Measurements from ENCODE around the gene KMT2C.
"Not testable (repeated sequence)": the region's sequence is repeated elsewhere in the genome, so short reads cannot be mapped to it uniquely, and the experiment has no call there.

The KMT2C gene

DNA sequence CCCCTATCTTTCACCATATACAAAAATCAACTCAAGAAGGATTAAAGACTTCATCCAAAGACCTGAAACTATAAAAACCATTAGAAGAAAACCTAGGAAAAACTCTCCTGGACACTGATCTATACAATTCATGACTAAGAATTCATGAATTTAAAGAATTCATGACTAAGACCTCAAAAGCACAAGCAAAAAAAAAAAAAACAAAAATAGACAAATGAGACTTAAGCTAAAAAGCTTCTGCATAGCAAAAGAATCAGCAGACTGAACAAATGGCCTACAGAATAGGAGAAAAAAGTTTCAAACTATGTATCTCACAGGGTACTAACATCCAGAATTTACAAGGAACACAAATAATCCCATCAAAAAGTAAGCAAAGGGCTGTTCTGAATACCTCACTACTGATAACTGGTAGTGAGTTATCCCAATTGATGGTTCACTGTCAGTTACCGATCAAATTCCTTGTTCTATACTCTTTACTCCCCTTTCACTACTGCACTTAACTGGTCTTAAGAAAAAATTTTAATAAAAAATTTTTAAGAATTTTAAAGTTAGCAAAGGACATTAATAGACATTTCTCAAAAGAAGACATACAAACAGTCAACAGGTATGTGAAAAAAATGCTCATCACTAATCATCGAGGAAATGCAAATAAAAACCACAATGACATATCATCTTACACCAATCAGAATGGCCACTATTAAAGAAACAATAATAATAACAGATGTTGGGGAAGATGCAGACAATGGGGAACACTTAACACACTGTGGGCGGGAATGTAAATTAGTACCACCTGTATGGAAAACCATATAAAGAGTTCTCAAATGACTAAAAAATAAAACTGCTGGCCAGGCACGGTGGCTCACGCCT, 33.2 kb downstream of the KMT2C start:
- DNase-seq (ENCODE audit: low read depth in 2 of 2), result no peak

DNA sequence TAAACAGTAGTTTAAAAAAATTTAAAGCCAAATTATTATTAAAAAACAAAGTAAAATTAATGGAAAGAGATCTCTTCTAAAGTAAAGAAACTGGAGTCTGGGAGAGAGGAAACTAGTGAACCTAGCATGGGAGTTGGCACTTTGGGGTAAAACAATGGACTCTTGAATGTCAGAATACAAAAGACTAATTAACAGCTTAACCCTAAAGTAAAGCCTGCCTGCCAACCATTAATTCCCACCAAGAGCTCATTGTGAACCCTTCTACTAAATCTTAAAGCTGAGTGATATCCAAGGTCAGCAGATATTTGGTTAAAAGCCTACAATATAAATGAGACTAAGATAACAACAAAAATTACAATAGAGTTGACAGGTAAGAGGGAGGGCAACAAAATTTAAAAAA, 36.5 kb downstream of the KMT2C start:
- no peak for DNase-seq (ENCODE audit: low read depth in 2 of 2)

DNA sequence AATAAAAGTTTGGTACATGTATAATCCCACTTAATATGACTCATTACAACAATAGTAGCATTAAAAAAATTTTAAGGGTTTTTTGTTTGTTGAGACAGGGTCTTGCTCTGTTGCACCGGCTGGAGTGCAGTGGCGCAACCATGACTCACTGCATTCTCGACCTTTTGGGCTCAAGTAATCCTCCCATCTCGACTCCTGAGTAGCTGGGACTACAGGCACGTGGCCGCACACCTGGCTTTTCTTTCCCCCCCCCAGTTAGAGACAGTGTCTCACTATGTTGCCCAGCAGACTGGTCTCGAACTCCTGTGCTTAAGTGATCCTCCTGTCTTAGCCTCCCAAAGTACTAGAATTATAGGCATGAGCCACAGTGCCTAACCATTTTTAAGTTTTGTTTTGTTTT, 40.7 kb downstream of the KMT2C start:
- no peak for DNase-seq (ENCODE audit: low read depth in 2 of 2)

DNA sequence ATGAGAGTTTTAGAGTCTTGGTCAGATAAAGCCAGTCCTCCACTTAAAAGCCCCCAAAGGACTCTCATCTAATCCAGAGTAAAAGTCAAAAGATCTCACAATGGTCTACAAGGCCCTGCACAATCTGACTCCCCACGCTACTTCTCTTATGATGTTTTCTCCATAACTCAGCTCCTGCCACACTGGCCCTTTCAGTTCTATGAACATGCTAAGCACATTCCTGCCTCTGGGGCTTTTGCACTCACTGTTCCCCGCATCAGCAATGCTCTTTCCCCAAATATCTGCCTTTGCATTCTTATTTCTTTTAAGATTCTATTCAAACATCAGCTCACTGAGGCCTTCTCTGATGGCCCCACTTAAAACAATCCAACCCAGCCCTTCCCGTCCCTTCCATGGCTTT, 41.6 kb downstream of the KMT2C start:
- not testable (repeated sequence) for DNase-seq (ENCODE audit: low read depth in 2 of 2)

DNA sequence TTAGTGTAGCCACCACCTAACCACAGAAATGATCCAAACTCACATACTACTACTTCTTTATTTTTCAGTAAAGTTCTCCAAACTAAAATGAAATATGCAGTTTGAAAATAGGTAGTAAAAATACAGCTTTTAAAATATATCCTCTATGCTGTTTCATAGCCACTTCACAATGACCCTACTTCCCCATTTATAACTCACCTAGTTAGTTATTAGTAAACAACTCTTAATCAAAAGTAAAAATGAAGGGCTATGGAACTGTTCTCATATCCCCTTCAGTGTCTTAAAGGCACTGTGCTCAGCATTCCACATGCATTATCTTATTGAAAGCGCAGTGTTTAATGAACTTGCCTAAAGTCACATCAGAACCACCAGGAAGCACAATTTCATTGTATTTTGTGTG, 43.5 kb downstream of the KMT2C start:
- DNase-seq (ENCODE audit: low read depth in 2 of 2), result no peak

DNA sequence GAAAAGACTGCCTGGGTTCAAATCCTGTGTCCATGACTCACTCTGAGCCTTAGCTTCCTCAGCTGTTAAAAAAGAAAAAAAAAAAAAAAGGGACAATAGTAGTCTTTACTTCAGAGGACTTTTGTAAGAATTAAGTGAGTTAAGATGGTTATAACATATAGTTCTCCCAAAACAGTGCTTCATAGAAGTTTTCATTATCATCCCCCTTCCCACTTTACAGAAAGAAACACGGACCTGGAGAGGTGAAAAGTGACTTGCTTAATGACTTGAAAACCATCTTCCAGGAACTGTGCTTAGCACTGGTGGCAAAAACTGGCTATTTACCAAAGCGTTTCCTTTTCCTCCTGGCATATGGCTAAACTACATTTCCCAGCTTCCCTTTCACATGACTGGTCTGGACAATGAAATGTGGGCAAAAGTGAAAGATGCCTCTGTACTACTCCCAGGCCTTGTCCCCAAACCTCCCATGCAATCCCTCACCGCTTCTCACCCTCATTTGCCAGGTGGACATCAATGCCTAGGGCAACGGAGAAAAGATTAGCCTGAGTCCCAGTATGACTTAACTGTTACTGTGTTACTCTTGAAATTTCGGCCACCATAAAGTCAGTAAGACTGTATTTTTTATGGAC, 49.6 kb downstream of the KMT2C start:
- not testable (repeated sequence) for DNase-seq (ENCODE audit: low read depth in 2 of 2)

DNA sequence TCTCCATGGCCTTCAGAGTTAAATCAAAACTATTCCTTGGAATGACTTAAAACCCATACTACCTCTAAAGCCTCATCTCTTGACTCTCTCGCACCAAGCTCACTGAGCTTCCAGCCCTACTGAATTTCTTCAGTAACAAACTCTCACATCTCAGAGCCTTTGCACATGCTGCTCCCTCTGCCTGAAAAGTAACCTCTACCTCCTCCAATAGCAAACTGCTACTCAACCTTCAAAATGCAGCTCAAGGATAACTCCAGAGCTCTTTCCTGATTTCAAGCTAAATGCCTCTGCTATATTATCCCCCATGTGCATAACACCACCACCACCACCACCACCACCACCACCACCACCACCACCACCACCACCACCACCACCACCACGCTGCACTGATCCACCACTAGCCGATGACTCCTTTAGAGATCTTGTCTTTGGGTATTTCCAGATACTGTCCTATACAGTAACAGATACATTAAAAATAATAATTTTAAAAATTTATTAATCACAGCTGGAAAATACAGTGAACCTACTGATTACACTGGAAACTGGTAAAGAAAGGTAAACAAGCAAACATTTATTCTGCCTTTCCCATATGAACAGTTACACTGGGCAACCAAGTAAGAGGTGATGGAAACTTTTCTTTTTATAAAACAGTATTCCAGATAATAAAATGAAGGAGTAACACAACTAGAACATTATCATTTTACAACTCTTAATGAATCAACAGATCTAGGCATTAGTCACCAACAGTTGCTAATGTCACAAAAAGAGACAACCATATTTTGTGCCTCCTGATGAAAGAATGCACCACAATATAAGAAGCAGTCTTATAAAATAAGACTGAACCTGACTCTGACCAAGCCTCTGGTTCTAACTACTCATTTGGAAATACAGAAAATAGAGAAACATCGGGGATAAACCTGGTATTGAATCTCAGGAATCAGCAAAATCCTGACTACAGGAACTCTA, 51.3 kb downstream of the KMT2C start:
- DNase-seq (ENCODE audit: low read depth in 2 of 2), result not testable (repeated sequence)

DNA sequence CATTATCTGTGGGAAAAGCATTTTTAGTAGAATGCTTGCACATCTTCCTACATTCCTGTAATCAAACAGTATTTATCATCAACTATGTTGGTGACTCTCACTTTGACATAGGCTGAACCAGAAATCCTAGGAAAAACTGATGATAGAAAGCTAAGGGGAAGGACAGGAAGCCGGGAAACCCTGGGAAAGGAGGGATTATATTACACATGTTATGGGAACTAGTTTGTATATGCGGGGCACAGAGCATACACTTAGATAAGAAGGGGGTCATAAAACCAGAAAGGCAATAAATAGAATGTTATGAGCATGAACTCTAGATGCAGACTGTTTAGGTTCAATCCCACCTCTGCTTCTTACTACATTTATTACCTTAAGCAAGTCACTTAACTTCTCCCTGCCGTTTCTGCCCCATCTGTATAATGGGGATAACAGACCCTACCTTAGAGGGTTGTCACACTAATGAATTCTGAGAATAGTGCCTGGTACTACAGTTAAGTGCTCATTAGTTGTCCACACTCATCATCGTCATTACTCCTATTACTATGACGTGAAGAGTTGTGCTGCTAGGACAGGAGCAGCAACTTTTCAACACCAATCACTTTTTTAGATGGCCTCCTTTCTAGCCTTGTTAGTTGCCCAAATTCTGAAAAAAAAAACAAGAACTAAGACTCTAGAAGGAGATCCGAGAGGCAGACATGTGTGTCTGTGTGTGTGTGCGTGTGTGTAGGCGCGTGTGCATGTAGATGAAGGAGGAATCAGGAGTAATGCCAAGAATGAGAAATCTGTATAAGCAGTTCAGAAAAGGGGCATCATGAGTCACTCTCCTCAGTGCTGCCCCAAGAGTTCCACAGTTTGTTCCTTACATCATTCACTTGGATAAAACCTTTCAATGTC, 52.2 kb downstream of the KMT2C start:
- DNase-seq (ENCODE audit: low read depth in 2 of 2), result no peak

DNA sequence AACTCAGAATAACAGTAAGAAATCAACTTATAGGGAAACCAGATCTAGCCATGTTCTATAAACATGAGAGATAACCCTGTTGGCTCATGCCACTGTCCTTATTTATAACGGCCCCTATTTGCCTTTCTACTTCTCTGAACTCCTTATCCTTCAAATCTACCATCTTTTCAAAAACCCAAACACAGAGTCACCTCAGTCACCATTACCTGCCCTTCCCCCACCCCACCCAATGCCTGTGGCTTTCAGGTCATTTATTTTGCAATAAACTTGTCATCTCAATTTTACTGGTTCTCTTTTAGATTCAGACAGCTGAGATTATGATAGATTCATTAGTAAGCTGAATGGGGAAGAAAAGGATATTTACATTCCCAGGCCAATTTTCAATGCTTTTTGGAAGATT, 53.6 kb downstream of the KMT2C start:
- DNase-seq (ENCODE audit: low read depth in 2 of 2), result no peak

DNA sequence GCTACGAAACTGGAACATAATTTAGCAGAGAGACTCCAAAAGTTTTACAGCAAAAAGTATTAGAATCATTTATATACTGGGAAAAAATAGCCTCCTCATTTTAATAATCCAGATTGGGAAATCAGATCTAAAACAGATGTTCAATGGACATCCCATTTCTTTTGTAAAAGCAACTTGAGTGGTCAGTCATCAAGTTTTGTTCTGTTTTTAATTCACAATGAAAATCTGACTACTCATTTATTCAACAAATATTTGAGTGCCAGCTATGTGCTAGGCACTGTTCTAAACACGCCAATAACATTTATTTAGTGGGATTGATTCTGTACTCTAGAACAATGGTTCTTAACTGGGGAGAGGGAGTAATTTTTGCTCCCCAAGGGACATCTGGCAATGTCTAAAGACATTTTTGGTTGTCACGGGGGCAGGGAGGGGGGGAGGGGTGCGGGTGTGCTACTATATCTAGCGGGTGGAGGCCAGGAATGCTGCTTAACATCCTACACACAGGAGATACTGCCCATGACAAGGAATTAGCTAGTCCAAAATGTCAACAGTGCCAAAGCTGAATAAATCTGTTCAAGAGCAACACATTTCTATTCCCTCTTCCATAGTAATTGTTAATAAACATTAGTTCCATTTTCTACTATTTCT, 54.7 kb downstream of the KMT2C start:
- DNase-seq (ENCODE audit: low read depth in 2 of 2), result not testable (repeated sequence)

DNA sequence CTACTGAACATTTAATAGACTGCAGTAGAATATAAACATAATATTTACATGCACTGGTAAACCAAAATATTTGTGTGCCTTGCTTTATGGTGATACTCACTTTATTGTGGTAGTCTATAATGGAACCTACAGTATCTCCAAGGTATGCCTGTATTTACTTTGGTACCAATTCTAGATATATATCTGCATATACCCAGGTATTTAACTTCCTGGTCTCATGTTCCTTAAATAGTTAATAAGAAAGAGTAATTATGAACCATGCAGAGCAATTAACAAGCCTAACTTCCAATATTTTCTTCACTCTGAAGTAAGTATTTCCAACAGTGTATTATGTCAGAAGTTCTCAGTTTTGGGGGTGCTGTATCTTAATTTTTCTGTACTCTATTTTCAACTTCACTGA, 57.3 kb downstream of the KMT2C start:
- not testable (repeated sequence) for DNase-seq (ENCODE audit: low read depth in 2 of 2)

DNA sequence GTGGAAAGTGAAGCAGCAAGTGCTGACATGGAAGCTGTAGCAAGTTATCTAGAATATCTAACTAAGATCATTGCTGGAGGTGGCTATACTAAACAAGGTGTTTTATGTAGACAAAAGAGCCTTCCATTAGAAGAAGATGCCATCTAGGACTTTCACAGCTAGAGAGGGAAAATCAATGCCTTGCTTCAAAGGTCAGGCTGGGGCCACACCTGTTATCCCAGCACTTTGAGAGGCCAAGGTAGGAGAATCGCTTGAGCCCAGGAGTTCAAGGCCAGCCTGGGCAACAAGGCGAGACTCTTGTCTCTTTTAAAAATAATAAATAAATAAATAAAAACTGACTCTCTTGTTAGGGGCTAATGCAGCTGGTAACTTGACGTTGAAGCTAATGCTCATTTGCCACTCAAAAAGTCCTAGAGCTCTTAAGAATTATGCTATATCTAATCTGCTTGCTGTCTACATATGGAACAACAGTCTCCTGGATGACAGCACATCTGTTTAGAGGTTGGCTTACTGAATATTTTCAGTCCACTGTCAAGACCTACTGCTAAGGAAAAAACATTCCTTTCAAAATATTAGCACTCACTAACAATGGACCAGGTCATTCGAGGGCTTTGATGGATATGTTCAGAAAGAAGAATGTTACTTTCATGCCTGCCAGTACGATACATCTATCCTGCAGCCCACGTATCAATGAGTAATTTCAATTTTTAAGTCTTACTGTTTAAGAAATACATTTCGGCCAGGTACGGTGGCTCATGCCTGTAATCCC, 58.9 kb downstream of the KMT2C start:
- DNase-seq (ENCODE audit: low read depth in 2 of 2), result not testable (repeated sequence)

DNA sequence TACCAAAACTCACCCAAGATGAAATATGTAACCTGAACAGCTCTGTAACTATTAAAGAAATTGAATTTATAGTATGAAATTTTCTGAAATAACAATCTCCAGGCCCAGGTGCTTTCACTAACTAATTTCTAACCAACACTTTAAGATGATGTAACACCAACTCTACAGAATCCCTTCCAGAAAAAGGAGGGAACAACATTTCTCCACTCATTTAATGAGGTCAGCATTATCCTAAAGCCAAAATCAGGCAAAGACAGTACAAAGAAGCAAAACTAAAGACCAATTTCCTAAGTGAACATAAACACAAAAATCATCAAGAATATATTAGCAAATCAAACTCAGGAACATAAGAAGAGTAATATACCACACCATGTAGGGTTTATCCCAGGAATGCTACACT, 65.5 kb downstream of the KMT2C start:
- no peak for DNase-seq (ENCODE audit: low read depth in 2 of 2)

DNA sequence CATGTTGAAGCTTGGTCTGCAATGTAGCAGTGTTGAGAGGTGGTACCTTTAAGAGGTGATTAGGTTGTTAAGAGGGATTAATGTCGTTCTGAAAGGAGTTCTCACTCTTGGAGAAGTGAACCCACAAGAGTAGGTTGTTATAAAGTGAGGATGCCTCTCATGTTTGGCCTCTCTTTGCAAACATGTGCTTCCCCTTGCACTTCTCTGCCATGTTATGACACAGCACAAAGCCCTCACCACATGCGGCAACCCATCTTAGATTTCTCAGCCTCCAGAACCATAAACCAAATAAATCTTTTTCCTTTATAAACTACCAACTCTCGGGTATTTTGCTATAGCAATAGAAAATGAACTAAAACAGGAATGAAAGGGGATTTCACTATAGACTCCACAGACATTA, 66.3 kb downstream of the KMT2C start:
- DNase-seq (ENCODE audit: low read depth in 2 of 2), result no peak

DNA sequence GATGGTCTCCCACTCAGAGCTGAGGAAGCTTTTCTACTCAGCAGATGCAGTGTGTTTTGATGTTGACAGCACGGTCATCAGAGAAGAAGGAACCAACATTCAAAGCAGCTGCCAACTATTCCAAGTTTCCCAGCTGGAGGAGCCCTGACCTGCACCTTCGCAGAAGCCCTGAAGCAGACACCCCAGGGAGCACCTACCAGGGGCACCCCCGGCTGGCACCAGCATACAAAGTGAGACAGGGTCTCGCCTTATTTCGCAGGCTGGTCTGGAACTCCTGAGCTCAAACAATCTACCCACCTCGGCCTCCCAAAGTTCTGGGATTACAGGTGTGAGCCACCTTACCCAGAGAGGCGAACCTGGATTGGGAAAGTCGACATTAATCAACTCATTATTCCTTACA, 68.6 kb downstream of the KMT2C start:
- DNase-seq (ENCODE audit: low read depth in 2 of 2), result no peak

DNA sequence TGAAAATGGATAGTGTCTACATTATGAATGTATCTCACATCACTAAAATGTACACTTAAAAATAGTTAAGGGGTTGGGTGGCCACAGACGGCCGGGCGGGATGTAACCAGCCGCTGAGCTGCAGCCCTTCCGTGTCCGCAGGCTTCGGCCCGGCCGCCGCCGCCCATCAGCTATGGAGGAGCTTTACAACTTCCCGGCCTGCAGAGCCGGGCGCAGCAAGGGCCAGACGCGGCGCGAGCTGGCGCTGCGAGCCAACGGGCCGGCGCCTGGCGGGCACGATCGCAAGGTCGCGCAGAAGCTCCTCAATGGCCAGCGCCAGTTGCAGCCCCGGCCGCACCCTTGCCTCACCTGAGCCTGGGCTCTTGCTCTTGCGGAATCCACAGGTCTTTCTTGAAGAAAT, 69.1 kb downstream of the KMT2C start:
- no peak for DNase-seq (ENCODE audit: low read depth in 2 of 2)

DNA sequence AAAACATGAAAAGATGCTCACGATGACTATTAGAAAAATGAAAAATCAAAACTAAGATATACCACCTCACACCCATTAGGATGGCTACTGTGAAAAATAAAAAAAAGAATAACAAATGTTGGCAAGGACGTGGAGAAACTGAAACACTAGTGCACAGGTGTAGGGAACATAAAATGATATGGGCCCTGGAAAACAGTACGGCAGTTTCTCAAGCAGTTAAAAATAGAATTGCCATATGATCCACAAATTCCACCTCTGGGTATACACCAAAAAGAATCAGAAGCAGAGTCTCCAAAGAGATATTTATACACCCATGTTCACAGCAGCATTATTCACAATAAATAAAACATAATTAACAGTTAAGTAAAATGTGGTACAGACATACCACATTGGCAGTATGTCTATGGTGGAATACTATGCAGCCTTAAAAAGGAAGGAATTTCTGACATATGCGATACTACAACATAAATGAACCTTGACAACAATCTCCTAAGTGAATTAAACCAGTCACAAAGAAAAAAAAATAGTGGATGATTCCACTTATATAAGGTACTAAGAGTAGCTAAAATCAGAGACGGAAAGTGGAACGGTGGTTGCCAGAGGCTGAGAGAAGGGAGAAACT, 69.7 kb downstream of the KMT2C start:
- no peak for DNase-seq (ENCODE audit: low read depth in 2 of 2)

DNA sequence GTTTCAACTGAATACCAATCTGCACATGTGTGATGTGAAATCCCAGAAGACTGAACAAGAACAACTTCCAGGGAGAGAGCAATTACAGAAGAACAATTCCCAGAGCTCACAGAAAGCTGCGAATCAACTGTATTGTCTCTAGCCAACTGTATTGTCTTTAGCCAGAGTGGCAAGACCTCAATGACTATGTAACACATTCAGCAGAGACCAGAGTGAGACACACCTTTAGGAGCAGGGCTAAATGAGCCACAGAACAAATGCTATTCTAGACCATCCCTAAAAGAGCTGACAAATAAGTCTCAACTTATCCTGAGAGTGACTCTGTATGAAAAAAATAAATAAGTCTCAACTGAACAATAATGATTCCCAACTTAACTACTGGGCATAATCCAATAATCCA, 72.0 kb downstream of the KMT2C start:
- DNase-seq (ENCODE audit: low read depth in 2 of 2), result no peak

DNA sequence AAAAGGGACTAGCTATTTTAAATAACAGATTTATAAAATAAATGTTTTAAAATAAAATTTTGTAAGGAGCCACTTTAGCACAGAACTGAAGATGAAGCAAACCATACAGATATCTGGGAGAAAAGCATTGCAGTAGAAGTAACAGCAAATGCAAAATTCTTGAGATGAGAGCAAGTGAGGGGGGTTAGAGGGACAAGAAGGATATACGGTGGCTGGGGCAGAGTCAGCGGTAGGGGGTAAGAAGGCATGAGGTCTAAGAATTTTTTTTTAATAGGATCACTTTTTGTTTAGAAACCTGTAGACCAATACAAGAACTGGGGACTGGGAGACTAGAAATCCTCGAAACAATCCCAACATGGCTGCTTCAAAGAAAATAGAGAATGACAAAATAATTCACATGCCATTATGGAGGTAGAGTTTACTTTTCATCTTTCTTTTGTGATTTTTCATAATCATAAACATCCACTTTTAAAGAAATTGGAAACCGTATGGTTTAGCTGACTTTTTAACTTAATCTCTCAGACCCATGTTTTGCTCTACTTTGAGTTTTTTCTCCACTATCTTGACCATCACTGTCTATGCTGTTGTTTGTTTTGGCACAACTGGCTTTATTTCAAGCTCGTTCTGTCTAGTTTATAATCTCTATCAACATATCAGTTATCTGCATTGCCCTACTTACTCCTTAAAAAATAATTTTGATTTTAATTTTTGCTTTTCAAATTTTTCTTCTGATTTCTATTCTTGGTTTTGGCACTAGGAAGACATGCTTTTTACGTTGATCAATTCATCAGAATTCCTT, 73.5 kb downstream of the KMT2C start:
- no peak for DNase-seq (ENCODE audit: low read depth in 2 of 2)
